ENCODE results near the gene PNKP. TPM values are rescaled to one million over a fixed set of nuclear protein-coding genes. Genes with fewer than 3 reads are reported as not detected.

PNKP gene
- total RNA-seq: 10 to 100 TPM; 62.3 to 76.7 TPM
- long read RNA-seq, transcript PNKP-201 (17 exons, 2,041 nt): major isoform, 23 of 51 reads
- long read RNA-seq, partial matches to known transcripts: 10 of 51 reads
- long read RNA-seq, other reads (novel, unspliced or antisense): 13 of 51 reads

- ATAC-seq (peak; percentile 64), DNase-seq (peak; percentile 93)
- intact Hi-C loops (cut with DNase I, micrococcal nuclease): no loop called here
These were observed at the start of gene PNKP for GRCh38 chr19:49866933-49867782. PNKP (minus strand) TSS chr19:49867576; CDS start chr19:49867204, 372 bp downstream.

- ATAC-seq: no peak
These were observed 47.9 kb upstream of the PNKP start for GRCh38 chr19:49915271-49915670.

GRCh38 chr19:49913720-49914119, 46.3 kb upstream of the PNKP start:
- intact Hi-C loops (cut with DNase I, micrococcal nuclease): no loop called here
- no peak for ATAC-seq

More at GRCh38 chr19:49915271-49915670, 47.9 kb upstream of the PNKP start:
- DNase-seq: no peak
- intact Hi-C loops (cut with DNase I, micrococcal nuclease): no loop called here

GRCh38 chr19:49912965-49913685, 45.7 kb upstream of the PNKP start:
- intact Hi-C loops (cut with DNase I, micrococcal nuclease): no loop called here
- ATAC-seq (no peak), DNase-seq (no peak)

More at GRCh38 chr19:49913720-49914119, 46.3 kb upstream of the PNKP start:
- no peak for DNase-seq

GRCh38 chr19:49911381-49912145, 44.2 kb upstream of the PNKP start:
- no peak for DNase-seq
- ATAC-seq: peak; percentile 12
- intact Hi-C loops (cut with DNase I, micrococcal nuclease): no loop called here

- intact Hi-C loops (cut with DNase I, micrococcal nuclease): no loop called here
- ATAC-seq (peak; percentile 11), DNase-seq (no peak)
These were observed 42.8 kb upstream of the PNKP start for GRCh38 chr19:49910179-49910578.

GRCh38 chr19:49908480-49909420, 41.4 kb upstream of the PNKP start:
- intact Hi-C loops (cut with DNase I, micrococcal nuclease): no loop called here
- DNase-seq: no peak
- ATAC-seq: no peak

GRCh38 chr19:49907745-49908446, 40.5 kb upstream of the PNKP start:
- intact Hi-C loops (cut with DNase I, micrococcal nuclease): no loop called here
- no peak for ATAC-seq
- no peak for DNase-seq

GRCh38 chr19:49906879-49907564, 39.6 kb upstream of the PNKP start:
- ATAC-seq: no peak
- DNase-seq: no peak

GRCh38 chr19:49904136-49904535, 36.8 kb upstream of the PNKP start:
- no peak for ATAC-seq
- DNase-seq: no peak
- intact Hi-C loops (cut with DNase I, micrococcal nuclease): no loop called here

More at GRCh38 chr19:49906879-49907564, 39.6 kb upstream of the PNKP start:
- intact Hi-C loops (cut with DNase I, micrococcal nuclease): no loop called here

- peak; percentile 39 for ATAC-seq
- DNase-seq: peak in 1 of 2 donors; percentile 51
- intact Hi-C loops (cut with DNase I, micrococcal nuclease): no loop called here
These were observed 29.7 kb upstream of the PNKP start, which contains the start of gene IL4I1 for GRCh38 chr19:49896863-49897621. IL4I1 (minus strand) TSS chr19:49896887; CDS start chr19:49896160, 727 bp downstream.

GRCh38 chr19:49895566-49896297, 28.4 kb upstream of the PNKP start:
- DNase-seq: no peak
- no peak for ATAC-seq
- intact Hi-C loops (cut with DNase I, micrococcal nuclease): no loop called here

- ATAC-seq: no peak
- DNase-seq: no peak
- intact Hi-C loops (cut with DNase I, micrococcal nuclease): no loop called here
These were observed 27.6 kb upstream of the PNKP start for GRCh38 chr19:49894879-49895565.

- intact Hi-C loops (cut with DNase I, micrococcal nuclease): no loop called here
- DNase-seq: no peak
- ATAC-seq: no peak
These were observed 26.8 kb upstream of the PNKP start for GRCh38 chr19:49894011-49894664.

Data from left colon (tissue), 2 donors.